ENCODE results near the gene ADCY10. TPM values are rescaled to one million over a fixed set of nuclear protein-coding genes. Genes with fewer than 3 reads are reported as not detected.

ADCY10 gene
- total and polyA plus RNA-seq, 2 donors (not counting 3 experiments of a cell fraction or from before 2014, with no cell fraction given) = not detected

DNA sequence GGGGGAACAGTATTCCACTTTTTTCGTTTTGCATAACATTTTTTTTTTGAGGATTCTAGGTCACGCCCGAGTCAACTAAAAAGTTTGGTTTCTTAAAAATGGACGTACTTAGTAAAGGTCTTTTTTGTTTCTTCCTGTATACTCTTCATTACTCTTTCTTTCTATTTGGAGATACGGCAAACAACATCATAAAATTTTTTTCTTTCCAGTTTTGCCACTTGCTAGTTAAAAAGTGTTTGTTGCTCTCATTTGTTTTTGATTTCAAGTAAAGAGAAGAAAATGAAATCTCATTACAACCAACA is 23.7 kb upstream of the ADCY10 start:
- dilution Hi-C loops (cut with MboI; ENCODE audit: extremely low pct_ligation_motif_present, low sequenced_read_pairs) = no loop called here
- H3K9ac ChIP-seq (replicated peaks; ENCODE audit: extremely low read depth, insufficient read depth, low read length) = peak overlapping the region; percentile 95
- TF ChIP-seq MYC (IDR thresholded peaks at IDR 0.05; ENCODE audit: low read depth, low read length) (no peak), POLR2A (IDR thresholded peaks at IDR 0.05; ENCODE audit: low read depth, low read length) (no peak), EZH2 (IDR thresholded peaks at IDR 0.05; ENCODE audit: borderline replicate concordance, low read depth, low read length, severe bottlenecking) (no peak), FOS (IDR thresholded peaks at IDR 0.05; ENCODE audit: borderline replicate concordance, insufficient read depth, low read length) (no peak), JUN (IDR thresholded peaks at IDR 0.05; ENCODE audit: borderline replicate concordance, insufficient read depth, insufficient read length, low read depth) (no peak), POLR2AphosphoS5 (IDR thresholded peaks at IDR 0.05; ENCODE audit: insufficient read depth, low read depth, low read length) (no peak), GATA2 (IDR thresholded peaks at IDR 0.05; ENCODE audit: insufficient read depth, insufficient read length, low read depth, low read length) (no peak)
- TF ChIP-seq, protein P1, sequence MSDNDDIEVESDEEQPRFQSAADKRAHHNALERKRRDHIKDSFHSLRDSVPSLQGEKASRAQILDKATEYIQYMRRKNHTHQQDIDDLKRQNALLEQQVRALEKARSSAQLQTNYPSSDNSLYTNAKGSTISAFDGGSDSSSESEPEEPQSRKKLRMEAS (IDR thresholded peaks at IDR 0.05; ENCODE audit: insufficient read depth, insufficient read length) = no peak
- TF ChIP-seq, protein P2, sequence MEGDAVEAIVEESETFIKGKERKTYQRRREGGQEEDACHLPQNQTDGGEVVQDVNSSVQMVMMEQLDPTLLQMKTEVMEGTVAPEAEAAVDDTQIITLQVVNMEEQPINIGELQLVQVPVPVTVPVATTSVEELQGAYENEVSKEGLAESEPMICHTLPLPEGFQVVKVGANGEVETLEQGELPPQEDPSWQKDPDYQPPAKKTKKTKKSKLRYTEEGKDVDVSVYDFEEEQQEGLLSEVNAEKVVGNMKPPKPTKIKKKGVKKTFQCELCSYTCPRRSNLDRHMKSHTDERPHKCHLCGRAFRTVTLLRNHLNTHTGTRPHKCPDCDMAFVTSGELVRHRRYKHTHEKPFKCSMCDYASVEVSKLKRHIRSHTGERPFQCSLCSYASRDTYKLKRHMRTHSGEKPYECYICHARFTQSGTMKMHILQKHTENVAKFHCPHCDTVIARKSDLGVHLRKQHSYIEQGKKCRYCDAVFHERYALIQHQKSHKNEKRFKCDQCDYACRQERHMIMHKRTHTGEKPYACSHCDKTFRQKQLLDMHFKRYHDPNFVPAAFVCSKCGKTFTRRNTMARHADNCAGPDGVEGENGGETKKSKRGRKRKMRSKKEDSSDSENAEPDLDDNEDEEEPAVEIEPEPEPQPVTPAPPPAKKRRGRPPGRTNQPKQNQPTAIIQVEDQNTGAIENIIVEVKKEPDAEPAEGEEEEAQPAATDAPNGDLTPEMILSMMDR (IDR thresholded peaks at IDR 0.05; ENCODE audit: extremely low read depth in 1 of 2, insufficient read depth in 1 of 2, low read depth in 1 of 2, low read length in 2 of 2) = no peak
- BruUV-seq (replicated peaks) = no TSS peak
- no peaks in the 10 kb centered on the region for H3K9me3 ChIP-seq (replicated peaks; ENCODE audit: control insufficient read depth, insufficient read depth, low read length)
- peak overlapping the region; percentile 93 for H3K27ac ChIP-seq (ENCODE audit: insufficient read depth, low read depth, low read length)
- ChIA-PET CTCF (interaction anchor here (1.0 to 1.8 kb wide), 3 partner anchors 43 to 148 kb away, joined by 3 to 9 read pairs (median 4); no protein-coding TSS in a partner anchor), POLR2A (no interaction called here)
- peaks cover 18% of the 10 kb centered on the region for H3K4me1 ChIP-seq (ENCODE audit: control insufficient read depth, extremely low read depth, insufficient read depth, low read length)
- no peaks in the 10 kb centered on the region for H3K27me3 ChIP-seq (ENCODE audit: control insufficient read depth in 2 of 2, insufficient read depth in 2 of 2, low read length in 2 of 2)
- H3K9me1 ChIP-seq (replicated peaks; ENCODE audit: control insufficient read depth, extremely low read depth, insufficient read depth, low read length) = no peaks in the 10 kb centered on the region
- no peaks in the 10 kb centered on the region for H4K20me1 ChIP-seq (replicated peaks; ENCODE audit: control insufficient read depth, extremely low read depth, insufficient read depth, low read length)
- peak overlapping the region; percentile 87 to 95 (median 93) for H3K4me3 ChIP-seq (replicated peaks in 1 of 3; ENCODE audit: insufficient read depth in 1 of 3, low read depth in 1 of 3, low read length in 3 of 3)
- FAIRE-seq (no peak), DNase-seq (ENCODE audit: low read depth, low spot score) (no peak)
- peak overlapping the region; percentile 49 for H2AFZ ChIP-seq (ENCODE audit: low read depth, low read length)
- no peaks in the 10 kb centered on the region for H3K36me3 ChIP-seq (ENCODE audit: control insufficient read depth in 2 of 2, extremely low read depth in 1 of 2, insufficient read depth in 2 of 2, low read length in 2 of 2)
- peaks cover 57% of the 10 kb centered on the region for H3K79me2 ChIP-seq (ENCODE audit: control insufficient read depth, insufficient read depth, low read length)
- intact Hi-C loops (cut with micrococcal nuclease) = loop anchor here (1.0 to 5.0 kb wide), 2 partner anchors 27 to 135 kb away; no protein-coding TSS in a partner anchor
- H3K4me2 ChIP-seq (ENCODE audit: insufficient read depth, low read length) = peak overlapping the region; percentile 97
